IPS DF 6.9 (cell line): ENCODE measurements around the gene DHX8.

ENCODE experiments used
- DNase-seq: peaks from one replicate; pipeline ENCODE4 v3.0.0-alpha.2; 2013; ENCODE audit warnings: low read depth, low spot score
- H3K27ac ChIP-seq: one replicate; pipeline ENCODE4 v1.5.1; 2013; ENCODE audit warnings: low read length, control low read depth
- H3K27me3 ChIP-seq: 2 replicates; pipeline ENCODE4 v1.6.1; 2013; ENCODE audit warnings: mild to moderate bottlenecking, low read length; ENCODE audit not compliant: control insufficient read depth, insufficient read depth
- H3K36me3 ChIP-seq: 2 replicates; pipeline ENCODE4 v1.6.1; 2013; ENCODE audit warnings: low read length; ENCODE audit not compliant: control insufficient read depth, insufficient read depth
- H3K4me1 ChIP-seq: 2 replicates; pipeline ENCODE4 v1.6.1; 2013; ENCODE audit warnings: low read length; ENCODE audit not compliant: control insufficient read depth, insufficient read depth
- H3K4me3 ChIP-seq: 2 replicates; pipeline ENCODE4 v1.5.1; 2013; ENCODE audit warnings: mild to moderate bottlenecking, low read length
- H3K9me3 ChIP-seq: 2 replicates; pipeline ENCODE4 v1.6.1; 2013; ENCODE audit warnings: low read length, inconsistent platforms; ENCODE audit not compliant: control insufficient read depth, insufficient read depth
- WGBS: extraction: QIAGEN DNeasy Blood & Tissue Kit; methylation state at CpG from one replicate; pipeline ENCODE4 v1.1.7; 2013; ENCODE audit warnings: mixed read lengths, missing lambda C conversion rate; ENCODE audit not compliant: insufficient read length, insufficient coverage; 5-methylcytosine and 5-hydroxymethylcytosine counted together

The DHX8 gene

DNA sequence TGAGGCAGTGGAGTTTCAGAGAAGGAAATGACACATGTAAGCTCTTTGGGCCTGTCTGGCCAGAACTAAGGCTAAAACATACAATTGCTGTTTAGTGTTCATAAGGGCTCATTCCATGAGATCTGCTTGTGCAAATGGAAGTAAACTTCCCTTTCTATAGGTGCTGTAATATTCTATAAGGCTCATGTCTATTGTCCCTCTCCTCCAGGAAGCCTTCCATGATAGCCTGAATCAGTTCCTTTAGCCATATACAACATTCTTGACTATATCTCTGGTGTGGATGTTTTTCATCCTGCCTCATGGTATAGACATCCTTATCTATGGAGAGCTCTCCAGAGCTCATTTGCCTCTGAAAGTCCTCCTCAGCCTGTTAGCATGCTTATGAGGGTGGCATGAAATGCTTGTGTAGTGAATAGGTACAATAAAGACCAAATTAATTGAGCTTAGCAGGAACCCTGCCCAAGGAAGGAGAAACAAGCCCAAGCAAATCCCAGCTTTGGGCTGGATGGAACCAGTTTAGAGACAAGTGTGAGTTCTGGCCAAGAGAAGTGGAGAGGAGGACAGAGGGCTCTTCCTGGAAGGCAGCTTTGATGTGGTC lies 64.0 kb downstream of the DHX8 start:
- peaks cover 6% of the 10 kb centered on the region; the same call in 1 of the 2 replicates for H3K27me3 ChIP-seq
- H3K27ac ChIP-seq = no peak overlapping the region
- H3K36me3 ChIP-seq = no peaks in the 10 kb centered on the region
- no peak for DNase-seq
- peaks cover 14% of the 10 kb centered on the region for H3K4me1 ChIP-seq
- no peaks in the 10 kb centered on the region for H3K9me3 ChIP-seq
- no peak overlapping the region for H3K4me3 ChIP-seq

DNA sequence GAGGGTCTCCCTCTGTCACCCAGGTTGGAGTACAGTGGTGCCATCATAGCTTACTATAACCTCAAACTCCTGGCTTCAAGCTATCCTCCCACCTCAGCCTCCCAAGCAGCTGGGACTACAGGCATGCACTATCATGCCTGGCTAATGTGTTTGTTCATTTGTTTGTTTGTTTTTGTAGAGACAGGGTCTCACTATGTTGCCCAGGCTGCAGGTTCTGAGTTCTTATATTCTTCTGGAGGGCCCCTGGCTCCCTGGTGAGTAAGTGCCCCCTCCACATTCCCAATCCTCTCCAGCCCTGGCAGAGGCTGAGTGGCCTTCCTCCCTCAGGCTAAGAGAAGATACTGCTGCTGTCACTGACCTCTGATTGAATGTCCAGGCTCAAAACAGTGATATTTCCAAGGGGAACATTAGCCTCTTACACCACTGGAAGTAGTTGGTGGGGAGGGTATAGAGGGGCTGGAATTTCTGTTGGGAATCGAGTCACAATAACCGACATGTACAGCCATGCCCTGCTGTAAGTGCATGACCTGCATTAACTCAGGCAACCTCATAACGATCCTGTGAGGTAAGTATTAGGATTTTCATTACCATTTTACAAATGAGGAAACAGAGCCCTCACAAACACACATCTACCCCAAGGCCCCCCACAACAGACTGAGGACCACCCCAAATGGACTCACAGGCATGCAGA lies 65.1 kb downstream of the DHX8 start:
- no peaks in the 10 kb centered on the region for H3K9me3 ChIP-seq
- H3K36me3 ChIP-seq = no peaks in the 10 kb centered on the region
- H3K27ac ChIP-seq = no peak overlapping the region
- no CpG with 5 or more reads among the region's 3 CpGs for WGBS
- H3K4me3 ChIP-seq = no peak overlapping the region
- peaks cover 6% of the 10 kb centered on the region; the same call in 1 of the 2 replicates for H3K27me3 ChIP-seq
- H3K4me1 ChIP-seq = peaks cover 8% of the 10 kb centered on the region; the same call in 1 of the 2 replicates
- DNase-seq = no peak

DNA sequence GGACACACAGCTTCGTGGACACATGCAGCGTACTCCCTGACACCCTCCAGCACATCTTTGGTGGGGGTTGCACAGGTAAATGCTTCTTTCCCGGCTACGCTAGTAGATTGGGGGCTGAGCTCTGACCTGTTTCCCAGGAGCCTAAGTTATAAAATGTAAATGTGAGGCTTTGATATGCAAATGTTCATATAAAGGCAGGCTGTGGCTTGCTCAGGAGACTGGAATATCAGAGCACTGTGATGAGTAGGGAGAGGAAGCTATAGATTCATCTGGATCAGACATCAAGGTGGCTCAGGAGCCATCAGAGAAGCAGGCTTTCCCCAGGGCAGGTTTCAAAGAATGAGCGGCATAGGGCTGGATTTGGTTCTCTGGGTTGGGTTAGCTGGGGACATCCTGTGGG lies 65.7 kb downstream of the DHX8 start:
- WGBS = no CpG with 5 or more reads among the region's 5 CpGs
- peaks cover 10% of the 10 kb centered on the region; the same call in 1 of the 2 replicates for H3K4me1 ChIP-seq

GRCh38 chr17:43550754-43551153 lies 67.0 kb downstream of the DHX8 start:
- peaks cover 12% of the 10 kb centered on the region for H3K4me1 ChIP-seq
- no peak overlapping the region for H3K27ac ChIP-seq
- no peak overlapping the region for H3K4me3 ChIP-seq
- no peak for DNase-seq
- WGBS = no CpG with 5 or more reads among the region's 4 CpGs
- no peaks in the 10 kb centered on the region for H3K36me3 ChIP-seq
- H3K9me3 ChIP-seq = no peaks in the 10 kb centered on the region
- H3K27me3 ChIP-seq = peaks cover 6% of the 10 kb centered on the region; the same call in 1 of the 2 replicates

More for the DNA sequence above, 65.7 kb downstream of the DHX8 start:
- Histone ChIP-seq H3K9me3 (no peaks in the 10 kb centered on the region), H3K27me3 (peaks cover 6% of the 10 kb centered on the region; the same call in 1 of the 2 replicates), H3K4me3 (no peak overlapping the region), H3K27ac (no peak overlapping the region), H3K36me3 (no peaks in the 10 kb centered on the region)
- no peak for DNase-seq

DNA sequence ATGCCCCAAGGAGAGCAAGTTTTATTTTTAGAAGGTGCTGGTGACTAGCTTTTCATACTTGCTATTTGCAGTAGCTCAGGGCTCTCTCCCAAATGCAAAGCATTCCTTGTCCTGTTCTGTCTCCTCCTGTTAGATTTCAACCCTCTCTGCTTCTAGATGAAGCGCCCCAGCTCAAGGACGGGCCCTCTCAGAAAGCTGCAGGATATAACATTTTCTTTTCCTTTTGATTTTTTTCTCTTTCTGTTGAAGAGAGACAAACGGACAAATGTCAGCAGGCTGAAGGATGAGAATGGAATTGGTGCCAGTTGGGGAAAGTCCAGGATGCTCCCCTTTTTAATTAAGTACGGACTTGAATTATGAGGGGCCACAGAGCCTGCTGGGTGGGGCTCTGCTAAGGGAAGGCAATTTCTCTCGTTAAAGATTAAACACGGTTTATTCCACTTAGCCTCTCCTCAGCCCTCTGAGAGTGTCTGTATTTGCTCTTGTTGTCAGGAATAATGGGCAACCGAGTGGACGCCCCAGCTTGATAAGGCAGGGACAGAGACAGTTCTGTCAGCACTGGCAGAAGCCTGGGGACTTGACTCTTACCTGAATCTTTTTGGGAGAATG lies 68.6 kb downstream of the DHX8 start:
- H3K27me3 ChIP-seq = peaks cover 4% of the 10 kb centered on the region; the same call in 1 of the 2 replicates
- DNase-seq = no peak
- H3K4me1 ChIP-seq = peaks cover 12% of the 10 kb centered on the region
- no peak overlapping the region for H3K4me3 ChIP-seq
- H3K27ac ChIP-seq = no peak overlapping the region
- WGBS = no CpG with 5 or more reads among the region's 8 CpGs
- no peaks in the 10 kb centered on the region for H3K36me3 ChIP-seq
- H3K9me3 ChIP-seq = no peaks in the 10 kb centered on the region

DNA sequence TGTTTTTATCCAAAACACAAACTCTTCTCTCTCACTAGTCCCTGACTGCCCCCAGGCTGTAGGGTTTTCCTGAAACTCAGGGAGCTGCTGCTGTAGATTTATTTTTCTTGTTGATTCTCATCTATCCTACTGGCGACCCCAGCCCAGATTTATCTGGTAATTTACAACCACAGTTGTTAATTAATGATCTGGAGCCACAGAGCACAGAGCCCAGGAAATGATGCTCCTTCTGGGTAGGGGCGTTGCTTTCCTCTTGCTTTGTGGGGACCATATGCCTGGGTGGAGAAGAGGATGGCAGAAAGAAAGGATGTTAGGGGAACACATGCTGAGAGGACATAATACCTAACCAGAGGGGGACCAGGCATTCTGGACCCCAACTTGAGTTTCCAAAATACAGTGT lies 69.8 kb downstream of the DHX8 start:
- Histone ChIP-seq H3K4me1 (peaks cover 13% of the 10 kb centered on the region), H3K27me3 (no peaks in the 10 kb centered on the region), H3K36me3 (no peaks in the 10 kb centered on the region), H3K27ac (no peak overlapping the region), H3K9me3 (no peaks in the 10 kb centered on the region), H3K4me3 (no peak overlapping the region)
- DNase-seq = no peak
- no CpG with 5 or more reads among the region's 2 CpGs for WGBS

DNA sequence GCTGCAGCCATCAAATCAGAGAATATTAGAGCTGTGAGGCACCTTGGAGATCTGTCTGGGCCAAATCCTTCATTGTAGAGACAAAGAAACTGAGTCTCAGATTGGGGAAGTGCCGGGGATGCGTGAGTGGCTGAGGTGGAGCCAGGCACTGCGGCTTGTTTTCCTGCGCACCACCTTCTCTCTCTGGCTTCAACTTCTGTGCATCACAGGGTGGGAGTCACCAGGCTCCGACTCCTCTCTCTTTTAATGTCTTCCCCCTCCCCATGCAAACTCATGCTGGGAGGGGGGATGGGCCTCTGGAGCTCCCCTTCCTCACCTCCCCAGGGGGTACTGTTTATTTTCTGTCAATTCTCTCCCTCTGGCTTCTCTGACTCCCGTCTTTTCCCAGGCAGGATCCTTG lies 71.1 kb downstream of the DHX8 start:
- no peaks in the 10 kb centered on the region for H3K27me3 ChIP-seq
- H3K36me3 ChIP-seq = no peaks in the 10 kb centered on the region
- DNase-seq = no peak
- H3K9me3 ChIP-seq = no peaks in the 10 kb centered on the region
- H3K4me3 ChIP-seq = no peak overlapping the region
- peaks cover 5% of the 10 kb centered on the region for H3K4me1 ChIP-seq
- no CpG with 5 or more reads among the region's 6 CpGs for whole genome bisulfite sequencing
- no peak overlapping the region for H3K27ac ChIP-seq

- no CpG with 5 or more reads among the region's 5 CpGs for WGBS
- H3K4me1 ChIP-seq = peaks cover 5% of the 10 kb centered on the region
- H3K27ac ChIP-seq = no peak overlapping the region
- no peaks in the 10 kb centered on the region for H3K36me3 ChIP-seq
- no peaks in the 10 kb centered on the region for H3K9me3 ChIP-seq
- H3K4me3 ChIP-seq = no peak overlapping the region
- no peaks in the 10 kb centered on the region for H3K27me3 ChIP-seq
- DNase-seq = no peak
These were observed 72.5 kb downstream of the DHX8 start for GRCh38 chr17:43556292-43556691.

GRCh38 chr17:43558805-43559160 lies 75.0 kb downstream of the DHX8 start:
- DNase-seq = no peak
- no CpG with 5 or more reads among the region's 5 CpGs for WGBS
- Histone ChIP-seq H3K27me3 (no peaks in the 10 kb centered on the region), H3K9me3 (no peaks in the 10 kb centered on the region), H3K36me3 (no peaks in the 10 kb centered on the region), H3K27ac (no peak overlapping the region), H3K4me1 (peaks cover 5% of the 10 kb centered on the region), H3K4me3 (no peak overlapping the region)

DNA sequence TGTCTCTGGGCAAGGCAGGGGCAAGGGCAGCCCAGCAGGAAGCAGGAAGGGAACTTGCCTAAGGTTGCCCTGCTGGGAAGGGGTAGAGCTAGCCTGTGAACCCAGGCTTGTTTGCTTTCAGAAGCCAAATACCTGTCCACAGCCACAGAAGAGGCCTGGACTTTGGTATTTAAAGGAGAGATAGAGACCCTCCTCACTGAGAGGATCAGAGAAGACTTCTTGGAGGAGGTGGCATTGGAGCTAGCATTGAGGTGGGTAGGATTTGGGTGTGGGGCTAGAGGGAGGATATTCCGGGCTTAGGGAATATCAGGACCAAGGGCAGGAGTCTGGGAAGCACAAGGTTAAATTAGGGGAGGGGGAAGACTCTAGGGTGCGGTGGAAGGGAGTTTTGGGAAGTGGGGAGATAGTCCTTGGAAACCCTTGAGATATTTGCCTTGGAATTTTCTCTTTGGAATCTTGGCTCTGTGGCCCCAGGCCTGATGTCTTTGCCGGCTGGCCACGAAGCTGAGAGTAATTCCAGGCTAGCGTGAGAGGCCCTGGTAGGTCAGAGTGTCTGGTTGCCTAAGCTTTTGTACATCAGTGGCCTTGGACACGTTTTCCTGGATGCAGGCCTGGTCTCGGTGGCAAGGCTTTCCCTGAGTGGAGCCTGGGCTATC lies 75.5 kb downstream of the DHX8 start:
- DNase-seq = no peak
- Histone ChIP-seq H3K9me3 (no peaks in the 10 kb centered on the region), H3K4me3 (no peak overlapping the region), H3K36me3 (no peaks in the 10 kb centered on the region), H3K27me3 (no peaks in the 10 kb centered on the region), H3K4me1 (peaks cover 5% of the 10 kb centered on the region), H3K27ac (no peak overlapping the region)
- no CpG with 5 or more reads among the region's 7 CpGs for WGBS
